MCF 10A (cell line): Measurements from ENCODE around the gene MS4A7. TPM values are rescaled to one million over a fixed set of nuclear protein-coding genes. Genes with fewer than 3 reads are reported as not detected.

ENCODE experiments used
- BruUV-seq: library from RNA; stranded (reverse); fragments of 400-500 nt; replicated peaks from 2 replicates; lab custom pipeline; 2021; lab: Mats Ljungman, UMichigan
- CTCF ChIA-PET: fragments of 300-600 bp; sonication (Branson Sonifier 250); formaldehyde crosslinking; extraction: SDS; loops from one replicate; lab custom pipeline; 2021; ENCODE audit warnings: antibody characterized with exemption, inconsistent platforms; lab: Yijun Ruan, JAX
- POLR2A ChIA-PET: fragments of 300-600, 350-650 bp; sonication (Branson Sonifier 250); formaldehyde crosslinking; extraction: SDS; loops from one replicate; lab custom pipeline; 2020; ENCODE audit warnings: antibody characterized with exemption, inconsistent platforms; lab: Yijun Ruan, JAX
- DNase-seq: peaks from one replicate; pipeline ENCODE4 v3.0.0-alpha.2; 2018; ENCODE audit not compliant: unreplicated experiment
- H3K27ac Mint-ChIP-seq: one replicate; pipeline ENCODE4 v1.8.0; 2022; ENCODE audit warnings: mild to moderate bottlenecking, low read depth, mixed read lengths; ENCODE audit not compliant: unreplicated experiment
- H3K27me3 Mint-ChIP-seq: one replicate; pipeline ENCODE4 v1.8.0; 2022; ENCODE audit warnings: mixed read lengths; ENCODE audit not compliant: insufficient read depth, unreplicated experiment
- H3K36me3 Mint-ChIP-seq: one replicate; pipeline ENCODE4 v1.8.0; 2022; ENCODE audit warnings: mild to moderate bottlenecking, moderate library complexity, mixed read lengths; ENCODE audit not compliant: insufficient read depth, unreplicated experiment
- H3K4me1 Mint-ChIP-seq: one replicate; pipeline ENCODE4 v1.8.0; 2022; ENCODE audit warnings: mixed read lengths; ENCODE audit not compliant: insufficient read depth, unreplicated experiment
- H3K4me3 Mint-ChIP-seq: one replicate; pipeline ENCODE4 v1.8.0; 2022; ENCODE audit warnings: mild to moderate bottlenecking, moderate library complexity, mixed read lengths; ENCODE audit not compliant: unreplicated experiment
- H3K9me3 Mint-ChIP-seq: one replicate; pipeline ENCODE4 v1.8.0; 2022; ENCODE audit warnings: mixed read lengths; ENCODE audit not compliant: unreplicated experiment
- CTCF ChIP-seq: fragments of 200-600 bp; IDR thresholded peaks from one replicate; pipeline ENCODE4 v1.8.0; 2022; ENCODE audit warnings: antibody characterized with exemption, mild to moderate bottlenecking; ENCODE audit not compliant: unreplicated experiment
- intact Hi-C: fragments of 100-400 bp; cut with micrococcal nuclease; formaldehyde crosslinking; loops from 2 replicates; pipeline ENCODE4 v1.14.1; 2022
- total RNA-seq: library from RNA; stranded (reverse); gene quantifications from 2 replicates; pipeline ENCODE4 v1.2.3, GENCODE V29; 2022

The MS4A7 gene
- total RNA-seq, 1 experiment from 2014 or later, result not detected

GRCh38 chr11:60390419-60390818 lies 12.1 kb downstream of the MS4A7 start:
- Mint-ChIP-seq H3K36me3 (no peaks in the 10 kb centered on the region), H3K9me3 (peaks cover 8% of the 10 kb centered on the region), H3K27me3 (no peaks in the 10 kb centered on the region), H3K4me1 (no peaks in the 10 kb centered on the region), H3K27ac (no peak overlapping the region), H3K4me3 (no peak overlapping the region)
- ChIA-PET CTCF (no interaction called here), POLR2A (no interaction called here)
- BruUV-seq, result no TSS peak
- TF ChIP-seq CTCF, result no peak
- no peak for DNase-seq
- intact Hi-C loops, result no loop called here

GRCh38 chr11:60392361-60392760 lies 14.0 kb downstream of the MS4A7 start:
- no peak overlapping the region for H3K27ac Mint-ChIP-seq
- no peaks in the 10 kb centered on the region for H3K27me3 Mint-ChIP-seq
- no peaks in the 10 kb centered on the region for H3K9me3 Mint-ChIP-seq
- intact Hi-C loops, result no loop called here
- CTCF ChIA-PET, result interaction anchor here (1.5 kb wide), 1 partner anchor 29 kb away, joined by 9 read pairs; no protein-coding TSS in a partner anchor
- no peak for DNase-seq
- no peaks in the 10 kb centered on the region for H3K36me3 Mint-ChIP-seq
- BruUV-seq, result no TSS peak
- no peaks in the 10 kb centered on the region for H3K4me1 Mint-ChIP-seq
- POLR2A ChIA-PET, result no interaction called here
- no peak overlapping the region for H3K4me3 Mint-ChIP-seq
- no peak for TF ChIP-seq CTCF

GRCh38 chr11:60393016-60393415 lies 14.7 kb downstream of the MS4A7 start:
- POLR2A ChIA-PET, result no interaction called here
- H3K4me1 Mint-ChIP-seq, result no peaks in the 10 kb centered on the region
- intact Hi-C loops, result no loop called here
- no peak for DNase-seq
- H3K27ac Mint-ChIP-seq, result no peak overlapping the region
- H3K4me3 Mint-ChIP-seq, result no peak overlapping the region
- no peaks in the 10 kb centered on the region for H3K9me3 Mint-ChIP-seq
- CTCF ChIA-PET, result interaction anchor here (1.5 kb wide), 1 partner anchor 29 kb away, joined by 9 read pairs; no protein-coding TSS in a partner anchor
- BruUV-seq, result no TSS peak
- H3K36me3 Mint-ChIP-seq, result no peaks in the 10 kb centered on the region
- no peak for TF ChIP-seq CTCF
- H3K27me3 Mint-ChIP-seq, result no peaks in the 10 kb centered on the region

- no peak for TF ChIP-seq CTCF
- no peak for DNase-seq
- ChIA-PET POLR2A (no interaction called here), CTCF (interaction anchor here (0.9 kb wide), 1 partner anchor 62 kb away, joined by 4 read pairs; no protein-coding TSS in a partner anchor)
- BruUV-seq, result no TSS peak
- H3K36me3 Mint-ChIP-seq, result no peaks in the 10 kb centered on the region
- intact Hi-C loops, result no loop called here
- no peak overlapping the region for H3K27ac Mint-ChIP-seq
- H3K4me3 Mint-ChIP-seq, result no peak overlapping the region
- H3K9me3 Mint-ChIP-seq, result no peaks in the 10 kb centered on the region
- no peaks in the 10 kb centered on the region for H3K4me1 Mint-ChIP-seq
- no peaks in the 10 kb centered on the region for H3K27me3 Mint-ChIP-seq
These were observed 16.5 kb downstream of the MS4A7 start for GRCh38 chr11:60394666-60395380.
